Caco-2 (cell line): Measurements from ENCODE around the gene FBXO40. TPM values are rescaled to one million over a fixed set of nuclear protein-coding genes. Genes with fewer than 3 reads are reported as not detected.

Experiments used
- BruUV-seq: library from RNA; stranded (reverse); fragments of 400-500 nt; replicated peaks from 2 replicates; lab custom pipeline; 2021; lab: Mats Ljungman, UMichigan
- CTCF ChIA-PET: fragments of 300-600 bp; sonication (Branson Sonifier 250); formaldehyde crosslinking; loops from one replicate; lab custom pipeline; 2022; ENCODE audit warnings: antibody characterized with exemption; lab: Charles Lee
- POLR2A ChIA-PET: fragments of 300-600 bp; sonication (Branson Sonifier 250); formaldehyde crosslinking; loops from one replicate; lab custom pipeline; 2022; ENCODE audit warnings: antibody characterized with exemption; lab: Charles Lee
- DNase-seq, 2 experiments: peaks; one replicate each; pipeline versions ENCODE4 v3.0.0 to v3.0.0-alpha.2; 2020 to 2022
- H3K27me3 ChIP-seq: replicated peaks from 2 replicates; pipeline ENCODE4 v1.6.0; 2011; ENCODE audit warnings: low read length; ENCODE audit not compliant: control insufficient read depth, insufficient read depth
- H3K36me3 ChIP-seq: 2 replicates; pipeline ENCODE4 v1.5.1; 2011; ENCODE audit warnings: low read length; ENCODE audit not compliant: control insufficient read depth, insufficient read depth
- H3K4me1 ChIP-seq: fragments of 250-450 bp; sonication (Bioruptor Pico); 2 replicates; pipeline ENCODE4 v1.5.1; 2020; ENCODE audit warnings: mild to moderate bottlenecking
- H3K4me3 ChIP-seq: 2 replicates; pipeline ENCODE4 v1.5.1; 2011; ENCODE audit warnings: low read depth, mild to moderate bottlenecking, control low read depth, low read length
- H3K9me3 ChIP-seq: fragments of 250-450 bp; sonication (Bioruptor Pico); 2 replicates; pipeline ENCODE4 v1.5.1; 2020; ENCODE audit warnings: mild to moderate bottlenecking, moderate library complexity
- H3K27ac Mint-ChIP-seq: one replicate; pipeline ENCODE4 v1.8.0; 2022; ENCODE audit warnings: mixed read lengths; ENCODE audit not compliant: unreplicated experiment
- H3K27me3 Mint-ChIP-seq: one replicate; pipeline ENCODE4 v1.8.0; 2022; ENCODE audit warnings: mixed read lengths; ENCODE audit not compliant: insufficient read depth, unreplicated experiment
- H3K36me3 Mint-ChIP-seq: one replicate; pipeline ENCODE4 v1.8.0; 2022; ENCODE audit warnings: mild to moderate bottlenecking, mixed read lengths; ENCODE audit not compliant: insufficient read depth, unreplicated experiment
- H3K4me1 Mint-ChIP-seq: one replicate; pipeline ENCODE4 v1.8.0; 2022; ENCODE audit warnings: low read depth, mixed read lengths; ENCODE audit not compliant: unreplicated experiment
- H3K4me3 Mint-ChIP-seq: one replicate; pipeline ENCODE4 v1.8.0; 2022; ENCODE audit warnings: mild to moderate bottlenecking, moderate library complexity, mixed read lengths; ENCODE audit not compliant: unreplicated experiment
- H3K9me3 Mint-ChIP-seq: one replicate; pipeline ENCODE4 v1.8.0; 2022; ENCODE audit warnings: mixed read lengths; ENCODE audit not compliant: unreplicated experiment
- CTCF ChIP-seq, 2 experiments: fragments of 200-600 bp in 1 of 2; IDR thresholded peaks; 1 replicate in 1 of 2; 2 replicates in 1 of 2; pipeline versions ENCODE4 v1.5.1 to v1.8.0; 2011 to 2022; ENCODE audit warnings: antibody characterized with exemption in 1 of 2, control low read depth in 1 of 2, inconsistent platforms in 1 of 2, low read depth in 1 of 2, low read length in 1 of 2, mild to moderate bottlenecking in 1 of 2, moderate library complexity in 1 of 2; ENCODE audit not compliant: insufficient read depth in 1 of 2, severe bottlenecking in 1 of 2, unreplicated experiment in 1 of 2
- intact Hi-C: fragments of 100-400 bp; cut with micrococcal nuclease; formaldehyde crosslinking; loops from one replicate; pipeline ENCODE4 v1.10.0; 2022; ENCODE audit not compliant: unreplicated experiment
- total RNA-seq: library from RNA; stranded (reverse); gene quantifications from 2 replicates; pipeline ENCODE4 v1.2.3, GENCODE V29; 2022

FBXO40 gene
- total RNA-seq, 1 experiment from 2014 or later: not detected

- Histone ChIP-seq H3K4me3 (no peak overlapping the region), H3K9me3 (no peaks in the 10 kb centered on the region), H3K27me3 (no peaks in the 10 kb centered on the region), H3K4me1 (no peaks in the 10 kb centered on the region), H3K36me3 (no peaks in the 10 kb centered on the region)
- DNase-seq: no peak
- BruUV-seq: no TSS peak
- no peak for TF ChIP-seq CTCF (IDR thresholded peaks at IDR 0.05; ENCODE audit: insufficient read depth in 1 of 2, low read depth in 1 of 2, low read length in 1 of 2, severe bottlenecking in 1 of 2, unreplicated experiment in 1 of 2)
- intact Hi-C loops: no loop called here
- Mint-ChIP-seq H3K4me3 (no peak overlapping the region), H3K36me3 (no peaks in the 10 kb centered on the region), H3K9me3 (no peaks in the 10 kb centered on the region), H3K4me1 (peaks cover 6% of the 10 kb centered on the region), H3K27me3 (no peaks in the 10 kb centered on the region), H3K27ac (no peak overlapping the region)
- ChIA-PET CTCF (no interaction called here), POLR2A (no interaction called here)
Observed at GRCh38 chr3:121654493-121655385, 61.6 kb downstream of the FBXO40 start.

- BruUV-seq: no TSS peak
- Mint-ChIP-seq H3K9me3 (no peaks in the 10 kb centered on the region), H3K36me3 (peaks cover 23% of the 10 kb centered on the region), H3K27ac (no peak overlapping the region), H3K27me3 (no peaks in the 10 kb centered on the region), H3K4me3 (no peak overlapping the region), H3K4me1 (peaks cover 19% of the 10 kb centered on the region)
- Histone ChIP-seq H3K36me3 (peaks cover 1% of the 10 kb centered on the region; the same call in 1 of the 2 replicates), H3K4me1 (peaks cover 28% of the 10 kb centered on the region), H3K4me3 (no peak overlapping the region), H3K27me3 (no peaks in the 10 kb centered on the region), H3K9me3 (no peaks in the 10 kb centered on the region)
- intact Hi-C loops: no loop called here
- DNase-seq: no peak
- TF ChIP-seq CTCF (IDR thresholded peaks at IDR 0.05; ENCODE audit: insufficient read depth in 1 of 2, low read depth in 1 of 2, low read length in 1 of 2, severe bottlenecking in 1 of 2, unreplicated experiment in 1 of 2): no peak
- CTCF ChIA-PET: no interaction called here
- POLR2A ChIA-PET: no interaction called here
Observed at GRCh38 chr3:121658716-121659435, 65.7 kb downstream of the FBXO40 start.

- H3K27ac Mint-ChIP-seq: no peak overlapping the region
- Histone ChIP-seq H3K4me1 (peaks cover 35% of the 10 kb centered on the region), H3K9me3 (no peaks in the 10 kb centered on the region), H3K36me3 (peaks cover 1% of the 10 kb centered on the region; the same call in 1 of the 2 replicates), H3K4me3 (no peak overlapping the region), H3K27me3 (no peaks in the 10 kb centered on the region)
- H3K9me3 Mint-ChIP-seq: no peaks in the 10 kb centered on the region
- no peak for TF ChIP-seq CTCF (IDR thresholded peaks at IDR 0.05; ENCODE audit: insufficient read depth in 1 of 2, low read depth in 1 of 2, low read length in 1 of 2, severe bottlenecking in 1 of 2, unreplicated experiment in 1 of 2)
- H3K4me3 Mint-ChIP-seq: no peak overlapping the region
- peaks cover 30% of the 10 kb centered on the region for H3K36me3 Mint-ChIP-seq
- H3K27me3 Mint-ChIP-seq: no peaks in the 10 kb centered on the region
- CTCF ChIA-PET: no interaction called here
- H3K4me1 Mint-ChIP-seq: peaks cover 23% of the 10 kb centered on the region
- intact Hi-C loops: no loop called here
- no TSS peak for BruUV-seq
- DNase-seq: no peak
- POLR2A ChIA-PET: no interaction called here
Observed at GRCh38 chr3:121659586-121659985, 66.4 kb downstream of the FBXO40 start.
